Epithelial cell of esophagus (primary cell): ENCODE data around the gene TCP11L2.
"Not testable (repeated sequence)": the region's sequence is repeated elsewhere in the genome, so short reads cannot be mapped to it uniquely, and the experiment has no call there.

Source experiments
- DNase-seq: peaks from one replicate; pipeline ENCODE4 v3.0.0; 2010; ENCODE audit warnings: low read depth
- H3K4me3 ChIP-seq: 2 replicates; pipeline ENCODE4 v1.5.1; 2011; ENCODE audit warnings: mild to moderate bottlenecking, low read length, control low read depth
- CTCF ChIP-seq: IDR thresholded peaks from 2 replicates; pipeline ENCODE4 v1.5.1; 2011; ENCODE audit warnings: low read depth, mild to moderate bottlenecking, low read length, control low read depth, inconsistent platforms; ENCODE audit not compliant: insufficient read depth; ENCODE audit errors: missing control alignments

The TCP11L2 gene

GRCh38 chr12:106311139-106311538, 8.6 kb downstream of the TCP11L2 start:
- no peak for TF ChIP-seq CTCF
- H3K4me3 ChIP-seq = no peak overlapping the region

GRCh38 chr12:106313413-106313812, 10.9 kb downstream of the TCP11L2 start:
- not testable (repeated sequence) for DNase-seq, H3K4me3 ChIP-seq

More at GRCh38 chr12:106311139-106311538, 8.6 kb downstream of the TCP11L2 start:
- no peak for DNase-seq

- no peak overlapping the region for H3K4me3 ChIP-seq
- TF ChIP-seq CTCF = no peak
- DNase-seq = no peak
These were observed 13.0 kb downstream of the TCP11L2 start for GRCh38 chr12:106315523-106315922.

GRCh38 chr12:106317406-106318082, 15.0 kb downstream of the TCP11L2 start:
- TF ChIP-seq CTCF = no peak
- H3K4me3 ChIP-seq = no peak overlapping the region
- DNase-seq = peak; percentile 65

GRCh38 chr12:106321139-106321850, 18.8 kb downstream of the TCP11L2 start:
- no peak for TF ChIP-seq CTCF
- DNase-seq = no peak
- no peak overlapping the region for H3K4me3 ChIP-seq

GRCh38 chr12:106323537-106323936, 21.0 kb downstream of the TCP11L2 start:
- no peak for TF ChIP-seq CTCF
- DNase-seq = no peak
- no peak overlapping the region for H3K4me3 ChIP-seq

GRCh38 chr12:106327309-106327869, 24.9 kb downstream of the TCP11L2 start:
- TF ChIP-seq CTCF = no peak
- DNase-seq = no peak

More at GRCh38 chr12:106327309-106327869, 24.9 kb downstream of the TCP11L2 start:
- no peak overlapping the region for H3K4me3 ChIP-seq
